ENCODE data around the gene PLA2G4E.
A peak's percentile ranks its signal among the peaks of the same experiment; 100 is the strongest.

Gene PLA2G4E

GRCh38 chr15:41933771-41934170 lies 87.1 kb downstream of the PLA2G4E start:
- peak; percentile 62 for DNase-seq (ENCODE audit: low read depth)

- no peak for DNase-seq (ENCODE audit: low read depth)
Measured at GRCh38 chr15:41933326-41933725, 87.5 kb downstream of the PLA2G4E start.

GRCh38 chr15:41932511-41933289 lies 88.1 kb downstream of the PLA2G4E start:
- no peak for DNase-seq (ENCODE audit: low read depth)

- no peak for DNase-seq (ENCODE audit: low read depth)
Measured at GRCh38 chr15:41932101-41932500, 88.7 kb downstream of the PLA2G4E start.
